ENCODE data around the gene EEFSEC. TPM values are rescaled to one million over a fixed set of nuclear protein-coding genes. Genes with fewer than 3 reads are reported as not detected.

EEFSEC gene
- total RNA-seq, 1 donor from 2014 or later: 6.1 TPM

DNA sequence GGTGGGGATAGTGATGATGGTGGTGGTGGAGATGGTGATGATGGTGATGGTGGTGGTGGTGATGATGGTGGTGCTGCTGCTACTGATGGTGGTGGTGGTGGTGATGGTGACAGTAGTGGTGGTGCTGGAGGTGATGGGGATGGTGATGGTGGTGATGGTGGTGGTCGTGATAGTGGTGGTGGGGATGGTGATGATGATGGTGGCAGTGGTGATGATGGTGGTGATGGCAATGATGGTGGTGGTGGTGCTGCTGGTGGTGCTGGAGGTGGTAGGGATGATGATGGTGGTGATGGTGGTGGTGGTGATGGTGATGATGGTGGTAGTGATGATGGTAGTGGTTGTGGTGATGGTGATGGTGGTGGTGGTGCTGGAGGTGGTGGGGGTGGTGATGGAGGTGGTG lies 292.1 kb downstream of the EEFSEC start:
- Mint-ChIP-seq H3K27ac (ENCODE audit: unreplicated experiment) (no peak overlapping the region), H3K27me3 (ENCODE audit: low read depth, unreplicated experiment) (peaks cover 60% of the 10 kb centered on the region), H3K4me3 (ENCODE audit: unreplicated experiment) (no peak overlapping the region), H3K9me3 (ENCODE audit: unreplicated experiment) (peaks cover 23% of the 10 kb centered on the region), H3K4me1 (ENCODE audit: low read depth, unreplicated experiment) (peaks cover 7% of the 10 kb centered on the region), H3K36me3 (ENCODE audit: low read depth, unreplicated experiment) (peaks cover 2% of the 10 kb centered on the region)
- Histone ChIP-seq H3K9me3 (ENCODE audit: insufficient read depth, low read depth, low read length) (peaks cover 2% of the 10 kb centered on the region), H3K27ac (ENCODE audit: low read depth, low read length) (no peak overlapping the region), H2AFZ (ENCODE audit: low read depth, low read length) (no peak overlapping the region), H3K9ac (ENCODE audit: low read length) (no peak overlapping the region), H3K4me3 (ENCODE audit: insufficient read depth, low read depth, low read length) (no peak overlapping the region), H3K27me3 (ENCODE audit: insufficient read depth, low read length) (peaks cover 25% of the 10 kb centered on the region), H4K20me1 (ENCODE audit: insufficient read depth, low read length) (no peaks in the 10 kb centered on the region), H3K79me2 (ENCODE audit: insufficient read depth, low read length) (no peaks in the 10 kb centered on the region), H3K4me1 (ENCODE audit: insufficient read depth, low read length) (no peaks in the 10 kb centered on the region), H3K36me3 (ENCODE audit: insufficient read depth, low read length) (no peaks in the 10 kb centered on the region), H3K4me2 (ENCODE audit: low read length) (no peak overlapping the region)
- no peak for FAIRE-seq
- TF ChIP-seq, protein P1, sequence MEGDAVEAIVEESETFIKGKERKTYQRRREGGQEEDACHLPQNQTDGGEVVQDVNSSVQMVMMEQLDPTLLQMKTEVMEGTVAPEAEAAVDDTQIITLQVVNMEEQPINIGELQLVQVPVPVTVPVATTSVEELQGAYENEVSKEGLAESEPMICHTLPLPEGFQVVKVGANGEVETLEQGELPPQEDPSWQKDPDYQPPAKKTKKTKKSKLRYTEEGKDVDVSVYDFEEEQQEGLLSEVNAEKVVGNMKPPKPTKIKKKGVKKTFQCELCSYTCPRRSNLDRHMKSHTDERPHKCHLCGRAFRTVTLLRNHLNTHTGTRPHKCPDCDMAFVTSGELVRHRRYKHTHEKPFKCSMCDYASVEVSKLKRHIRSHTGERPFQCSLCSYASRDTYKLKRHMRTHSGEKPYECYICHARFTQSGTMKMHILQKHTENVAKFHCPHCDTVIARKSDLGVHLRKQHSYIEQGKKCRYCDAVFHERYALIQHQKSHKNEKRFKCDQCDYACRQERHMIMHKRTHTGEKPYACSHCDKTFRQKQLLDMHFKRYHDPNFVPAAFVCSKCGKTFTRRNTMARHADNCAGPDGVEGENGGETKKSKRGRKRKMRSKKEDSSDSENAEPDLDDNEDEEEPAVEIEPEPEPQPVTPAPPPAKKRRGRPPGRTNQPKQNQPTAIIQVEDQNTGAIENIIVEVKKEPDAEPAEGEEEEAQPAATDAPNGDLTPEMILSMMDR (IDR thresholded peaks at IDR 0.05; ENCODE audit: insufficient read depth, low read depth, low read length): no peak
- TF ChIP-seq EZH2 (IDR thresholded peaks at IDR 0.05; ENCODE audit: insufficient read depth, low read length): no peak
- no peak for DNase-seq (ENCODE audit: low read depth)

DNA sequence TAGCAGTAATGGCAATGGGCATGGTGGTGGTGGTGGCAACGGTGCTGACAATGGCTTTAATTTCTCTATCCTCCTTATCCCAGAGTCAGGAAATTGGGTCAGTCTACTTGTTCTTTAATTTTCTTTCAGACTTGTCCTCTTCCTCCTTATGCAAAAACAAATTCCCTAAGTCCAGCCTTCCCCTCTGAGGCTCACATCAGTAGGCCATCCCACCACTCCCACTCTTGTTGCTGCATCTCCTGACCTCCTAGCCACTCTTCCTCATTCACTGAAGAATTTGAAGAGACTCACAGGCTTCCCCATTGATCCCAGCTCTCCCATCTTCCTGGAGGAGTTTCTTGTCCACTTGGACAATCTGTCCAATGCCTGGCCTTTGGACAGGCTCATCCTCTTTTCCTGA lies 293.5 kb downstream of the EEFSEC start:
- Mint-ChIP-seq H3K9me3 (ENCODE audit: unreplicated experiment) (peaks cover 26% of the 10 kb centered on the region), H3K4me3 (ENCODE audit: unreplicated experiment) (no peak overlapping the region), H3K4me1 (ENCODE audit: low read depth, unreplicated experiment) (peaks cover 7% of the 10 kb centered on the region), H3K36me3 (ENCODE audit: low read depth, unreplicated experiment) (peaks cover 2% of the 10 kb centered on the region), H3K27me3 (ENCODE audit: low read depth, unreplicated experiment) (peaks cover 61% of the 10 kb centered on the region), H3K27ac (ENCODE audit: unreplicated experiment) (no peak overlapping the region)
- H3K27me3 ChIP-seq (ENCODE audit: insufficient read depth, low read length): peaks cover 27% of the 10 kb centered on the region
- H3K4me1 ChIP-seq (ENCODE audit: insufficient read depth, low read length): no peaks in the 10 kb centered on the region
- H3K9ac ChIP-seq (ENCODE audit: low read length): no peak overlapping the region
- H2AFZ ChIP-seq (ENCODE audit: low read depth, low read length): no peak overlapping the region
- no peak for FAIRE-seq
- no peaks in the 10 kb centered on the region for H3K36me3 ChIP-seq (ENCODE audit: insufficient read depth, low read length)
- H3K9me3 ChIP-seq (ENCODE audit: insufficient read depth, low read depth, low read length): peaks cover 2% of the 10 kb centered on the region
- no peaks in the 10 kb centered on the region for H3K79me2 ChIP-seq (ENCODE audit: insufficient read depth, low read length)
- H4K20me1 ChIP-seq (ENCODE audit: insufficient read depth, low read length): no peaks in the 10 kb centered on the region
- H3K4me3 ChIP-seq (ENCODE audit: insufficient read depth, low read depth, low read length): no peak overlapping the region
- TF ChIP-seq, protein P1 (IDR thresholded peaks at IDR 0.05; ENCODE audit: insufficient read depth, low read depth, low read length): no peak
- TF ChIP-seq EZH2 (IDR thresholded peaks at IDR 0.05; ENCODE audit: insufficient read depth, low read length): no peak
- no peak for DNase-seq (ENCODE audit: low read depth)
- no peak overlapping the region for H3K4me2 ChIP-seq (ENCODE audit: low read length)
- no peak overlapping the region for H3K27ac ChIP-seq (ENCODE audit: low read depth, low read length)

DNA sequence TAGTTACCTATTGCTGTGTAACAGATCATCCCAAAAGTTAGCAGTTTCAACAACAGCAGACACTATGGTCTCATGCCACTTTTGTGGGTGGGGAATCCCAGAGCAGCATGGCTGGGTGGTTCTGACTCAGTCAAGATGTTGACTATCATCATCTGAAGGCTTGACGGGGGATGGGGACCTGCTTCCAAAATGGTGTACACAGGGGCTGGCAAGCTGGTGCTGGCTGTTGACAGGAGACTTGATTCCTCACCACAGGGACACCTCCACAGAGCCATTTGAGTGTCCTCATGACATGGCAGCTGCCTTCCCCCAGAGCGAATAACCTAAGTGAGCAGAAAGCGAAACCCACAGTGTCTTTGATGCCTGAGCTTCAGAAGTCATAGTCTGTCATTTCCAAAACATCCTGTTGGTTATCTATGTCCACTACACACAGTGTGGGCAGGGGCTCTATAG lies 294.3 kb downstream of the EEFSEC start:
- Histone ChIP-seq H3K79me2 (ENCODE audit: insufficient read depth, low read length) (no peaks in the 10 kb centered on the region), H3K36me3 (ENCODE audit: insufficient read depth, low read length) (no peaks in the 10 kb centered on the region), H3K9ac (ENCODE audit: low read length) (no peak overlapping the region), H3K4me2 (ENCODE audit: low read length) (no peak overlapping the region), H3K9me3 (ENCODE audit: insufficient read depth, low read depth, low read length) (peaks cover 2% of the 10 kb centered on the region), H3K27ac (ENCODE audit: low read depth, low read length) (no peak overlapping the region), H3K4me3 (ENCODE audit: insufficient read depth, low read depth, low read length) (no peak overlapping the region), H3K4me1 (ENCODE audit: insufficient read depth, low read length) (no peaks in the 10 kb centered on the region), H4K20me1 (ENCODE audit: insufficient read depth, low read length) (no peaks in the 10 kb centered on the region), H3K27me3 (ENCODE audit: insufficient read depth, low read length) (peaks cover 24% of the 10 kb centered on the region), H2AFZ (ENCODE audit: low read depth, low read length) (no peak overlapping the region)
- H3K4me1 Mint-ChIP-seq (ENCODE audit: low read depth, unreplicated experiment): peaks cover 7% of the 10 kb centered on the region
- FAIRE-seq (no peak), DNase-seq (ENCODE audit: low read depth) (no peak)
- peaks cover 26% of the 10 kb centered on the region for H3K9me3 Mint-ChIP-seq (ENCODE audit: unreplicated experiment)
- TF ChIP-seq, protein P1 (IDR thresholded peaks at IDR 0.05; ENCODE audit: insufficient read depth, low read depth, low read length): no peak
- no peak for TF ChIP-seq EZH2 (IDR thresholded peaks at IDR 0.05; ENCODE audit: insufficient read depth, low read length)
- H3K36me3 Mint-ChIP-seq (ENCODE audit: low read depth, unreplicated experiment): peaks cover 2% of the 10 kb centered on the region
- H3K27ac Mint-ChIP-seq (ENCODE audit: unreplicated experiment): no peak overlapping the region
- H3K4me3 Mint-ChIP-seq (ENCODE audit: unreplicated experiment): no peak overlapping the region
- peaks cover 64% of the 10 kb centered on the region for H3K27me3 Mint-ChIP-seq (ENCODE audit: low read depth, unreplicated experiment)
